WERI-Rb-1 (cell line): ENCODE measurements around the gene PZP.

Source experiments
- DNase-seq: peaks from one replicate; pipeline ENCODE4 v3.0.0-alpha.2; 2020
- H3K27ac ChIP-seq: fragments of 250-450 bp; sonication (Bioruptor Pico); 2 replicates; pipeline ENCODE4 v1.5.1; 2020; ENCODE audit warnings: mild to moderate bottlenecking, moderate library complexity
- H3K27me3 ChIP-seq: fragments of 250-450 bp; sonication (Bioruptor Pico); 2 replicates; pipeline ENCODE4 v1.5.1; 2021; ENCODE audit warnings: mild to moderate bottlenecking, low read depth, moderate library complexity; ENCODE audit not compliant: insufficient read depth, severe bottlenecking
- H3K36me3 ChIP-seq: fragments of 250-450 bp; sonication (Bioruptor Pico); 2 replicates; pipeline ENCODE4 v1.5.1; 2020; ENCODE audit warnings: mild to moderate bottlenecking, moderate library complexity
- H3K4me3 ChIP-seq: 2 replicates; pipeline ENCODE4 v1.5.1; 2011; ENCODE audit warnings: low read depth, mild to moderate bottlenecking, control low read depth, low read length
- H3K9me3 ChIP-seq: fragments of 250-450 bp; sonication (Bioruptor Pico); 2 replicates; pipeline ENCODE4 v1.5.1; 2021; ENCODE audit warnings: mild to moderate bottlenecking, moderate library complexity; ENCODE audit not compliant: severe bottlenecking
- TF ChIP-seq, protein P1 (sequence below): IDR thresholded peaks from 2 replicates; pipeline ENCODE4 v1.5.1; 2011; ENCODE audit warnings: low read depth, mild to moderate bottlenecking, control low read depth, inconsistent platforms, low read length

Gene PZP

DNA sequence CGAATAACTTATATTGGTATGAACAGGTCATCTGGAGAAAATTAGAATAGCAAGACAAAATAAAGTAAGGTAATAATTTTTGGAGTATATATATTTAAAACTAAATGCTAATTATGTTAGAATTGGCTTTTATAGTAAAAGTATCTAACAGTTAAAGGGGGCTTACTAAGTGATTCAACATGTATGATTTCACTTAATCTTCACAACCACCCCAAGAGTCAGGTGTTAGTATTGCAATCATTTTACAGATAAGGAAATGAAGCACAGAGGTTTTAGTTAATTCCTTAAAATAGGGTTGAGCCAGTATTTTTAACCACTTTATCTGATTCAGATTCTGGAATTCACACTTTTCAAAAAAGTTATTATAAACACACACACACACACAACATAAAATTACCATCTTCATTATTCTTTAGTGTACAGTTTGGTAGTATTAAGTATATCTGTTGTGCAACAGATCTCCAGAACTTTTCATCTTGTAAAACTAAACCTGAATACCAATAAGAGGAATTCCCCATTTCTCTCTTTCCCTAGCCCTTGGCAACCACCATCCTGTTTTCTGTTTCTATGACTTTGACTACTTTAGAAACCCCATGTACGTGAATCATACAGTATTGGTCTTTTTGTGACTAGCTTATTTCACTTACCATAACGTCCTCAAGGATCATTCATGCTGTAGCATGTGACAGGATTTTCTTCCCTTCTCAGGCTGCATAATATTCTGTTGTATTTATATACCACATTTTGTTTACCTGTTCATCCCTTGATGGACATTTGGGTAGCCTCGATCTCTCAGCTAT is 104.9 kb downstream of the PZP start:
- Histone ChIP-seq H3K9me3 (no peaks in the 10 kb centered on the region), H3K4me3 (no peak overlapping the region), H3K27me3 (no peaks in the 10 kb centered on the region), H3K27ac (no peak overlapping the region), H3K36me3 (no peaks in the 10 kb centered on the region)
- no peak for DNase-seq
- TF ChIP-seq, protein P1, sequence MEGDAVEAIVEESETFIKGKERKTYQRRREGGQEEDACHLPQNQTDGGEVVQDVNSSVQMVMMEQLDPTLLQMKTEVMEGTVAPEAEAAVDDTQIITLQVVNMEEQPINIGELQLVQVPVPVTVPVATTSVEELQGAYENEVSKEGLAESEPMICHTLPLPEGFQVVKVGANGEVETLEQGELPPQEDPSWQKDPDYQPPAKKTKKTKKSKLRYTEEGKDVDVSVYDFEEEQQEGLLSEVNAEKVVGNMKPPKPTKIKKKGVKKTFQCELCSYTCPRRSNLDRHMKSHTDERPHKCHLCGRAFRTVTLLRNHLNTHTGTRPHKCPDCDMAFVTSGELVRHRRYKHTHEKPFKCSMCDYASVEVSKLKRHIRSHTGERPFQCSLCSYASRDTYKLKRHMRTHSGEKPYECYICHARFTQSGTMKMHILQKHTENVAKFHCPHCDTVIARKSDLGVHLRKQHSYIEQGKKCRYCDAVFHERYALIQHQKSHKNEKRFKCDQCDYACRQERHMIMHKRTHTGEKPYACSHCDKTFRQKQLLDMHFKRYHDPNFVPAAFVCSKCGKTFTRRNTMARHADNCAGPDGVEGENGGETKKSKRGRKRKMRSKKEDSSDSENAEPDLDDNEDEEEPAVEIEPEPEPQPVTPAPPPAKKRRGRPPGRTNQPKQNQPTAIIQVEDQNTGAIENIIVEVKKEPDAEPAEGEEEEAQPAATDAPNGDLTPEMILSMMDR, result no peak

DNA sequence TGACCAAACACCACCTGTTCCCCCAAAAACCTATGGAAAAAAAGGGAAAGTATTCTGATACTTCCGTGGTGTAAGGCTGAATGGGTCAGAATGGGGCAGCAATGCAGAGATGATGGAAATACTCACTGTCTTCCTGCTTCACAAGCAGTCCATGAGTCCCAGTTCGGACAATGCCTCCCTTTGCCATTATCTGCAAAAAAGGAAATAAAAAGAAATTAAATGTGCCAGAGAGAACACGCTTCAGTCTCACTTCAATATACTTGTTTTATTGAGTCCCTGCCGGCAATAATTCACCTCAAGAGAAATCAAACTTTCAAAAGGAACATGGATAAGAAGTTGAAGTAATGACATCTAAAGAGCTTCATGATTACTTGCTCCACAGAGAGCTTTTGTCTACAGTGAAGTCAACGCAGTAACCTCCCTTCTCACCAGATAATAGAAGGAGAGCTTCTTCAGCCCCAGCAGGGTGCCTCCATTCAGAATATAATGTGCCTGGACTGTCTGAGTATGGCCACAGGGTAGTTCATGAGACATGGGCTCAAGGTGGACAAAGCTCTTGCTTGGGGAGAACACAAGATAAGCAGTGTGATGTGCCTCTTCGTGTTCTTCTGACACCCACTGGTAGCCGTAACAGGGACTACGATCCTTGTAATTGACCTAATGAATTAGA is 107.0 kb downstream of the PZP start:
- no peaks in the 10 kb centered on the region for H3K27me3 ChIP-seq
- DNase-seq, result no peak
- TF ChIP-seq, protein P1, result no peak
- H3K9me3 ChIP-seq, result no peaks in the 10 kb centered on the region
- no peaks in the 10 kb centered on the region for H3K36me3 ChIP-seq
- H3K27ac ChIP-seq, result no peak overlapping the region
- no peak overlapping the region for H3K4me3 ChIP-seq

DNA sequence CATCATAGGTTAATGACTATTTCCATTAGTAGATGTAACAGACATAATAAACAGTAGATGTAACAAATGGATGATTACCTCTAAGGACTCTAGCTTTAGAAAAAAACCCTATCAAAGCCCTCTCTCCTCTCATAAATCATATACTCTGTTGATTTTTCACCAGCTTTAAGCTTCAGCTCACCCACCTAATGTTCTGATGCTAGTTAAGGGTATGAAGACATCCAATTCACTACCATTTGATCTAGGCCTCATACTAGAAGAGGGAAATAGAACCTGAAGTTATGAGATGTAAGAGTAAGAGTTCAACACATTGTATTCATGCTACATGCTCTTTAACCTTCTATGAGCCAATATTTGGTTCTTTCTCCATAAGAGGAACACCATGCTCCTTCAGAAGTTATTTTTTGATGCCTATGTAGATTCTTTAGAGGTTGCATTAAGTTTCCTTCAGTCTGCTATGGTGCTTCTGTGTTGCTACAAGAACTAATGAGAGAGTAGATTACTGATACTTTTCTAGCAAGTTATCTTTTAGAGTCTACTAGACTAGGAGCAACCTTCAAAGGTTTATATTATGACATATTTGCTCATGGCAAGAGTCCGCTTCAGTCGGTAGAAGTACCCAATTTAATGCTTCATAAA is 108.5 kb downstream of the PZP start:
- Histone ChIP-seq H3K9me3 (no peaks in the 10 kb centered on the region), H3K27ac (no peak overlapping the region), H3K27me3 (no peaks in the 10 kb centered on the region), H3K4me3 (no peak overlapping the region), H3K36me3 (no peaks in the 10 kb centered on the region)
- DNase-seq, result no peak
- TF ChIP-seq, protein P1, result no peak
